Activated naive CD4-positive, alpha-beta T cell treated with Interleukin-2 at 50 U/mL for 16 hours (primary cell): Measurements from ENCODE around the gene TNFRSF18.
"Not testable (repeated sequence)": the region's sequence is repeated elsewhere in the genome, so short reads cannot be mapped to it uniquely, and the experiment has no call there.

Experiments
- DNase-seq: peaks from one replicate; pipeline ENCODE4 v3.0.0-alpha.2; 2020

TNFRSF18 gene

DNA sequence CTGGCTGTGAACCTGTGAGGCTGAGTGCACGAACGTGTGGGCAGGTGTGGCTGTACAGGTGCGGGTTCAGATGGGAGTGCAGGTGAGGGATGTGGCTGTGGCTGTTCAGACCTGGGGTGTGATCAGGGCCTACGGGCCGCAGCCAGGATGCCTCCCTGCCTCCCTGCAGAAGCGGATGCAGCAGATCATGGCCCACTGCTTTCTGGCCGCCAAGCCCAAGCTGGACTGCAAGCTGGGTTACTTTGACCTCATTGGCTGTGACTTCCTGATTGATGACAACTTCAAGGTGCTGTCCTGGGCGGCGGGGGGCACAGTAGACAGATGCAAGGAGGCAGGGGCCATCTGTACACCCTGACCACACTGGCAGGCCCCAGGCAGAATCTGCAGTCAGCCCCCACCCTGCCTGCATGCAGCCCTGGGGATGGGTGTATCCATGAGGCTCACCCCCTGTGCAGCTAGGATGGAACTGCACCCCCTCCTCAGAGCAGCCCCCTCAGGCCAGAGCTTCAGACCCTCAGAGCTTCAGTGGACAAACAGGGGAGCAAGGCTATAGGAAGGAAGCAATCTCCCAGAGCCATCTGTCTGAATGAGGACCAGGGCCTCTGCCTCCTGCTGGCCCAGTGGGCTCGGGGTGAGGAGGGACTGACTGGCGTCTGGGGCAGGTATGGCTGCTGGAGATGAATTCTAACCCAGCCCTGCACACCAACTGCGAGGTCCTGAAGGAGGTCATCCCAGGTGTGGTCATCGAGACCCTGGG lies 9.8 kb downstream of the TNFRSF18 start:
- no peak for DNase-seq

DNA sequence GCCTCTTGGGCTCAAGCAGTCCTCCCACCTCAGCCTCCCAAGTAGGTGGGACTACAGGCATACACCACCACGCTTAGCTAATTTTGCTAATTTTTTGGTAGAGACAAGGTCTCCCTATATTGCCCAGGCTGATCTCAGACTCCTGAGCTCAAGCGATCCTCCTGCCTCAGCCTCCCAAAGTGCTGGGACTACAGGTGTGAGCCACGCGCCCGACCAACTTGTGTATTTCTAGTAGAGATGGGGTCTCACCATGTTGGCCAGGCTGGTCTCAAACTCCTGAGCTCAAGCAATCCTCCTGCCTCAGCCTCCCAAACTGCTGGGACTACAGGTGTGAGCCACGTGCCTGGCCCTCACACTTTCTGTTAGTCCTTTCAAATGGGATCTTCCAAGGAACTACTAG lies 10.7 kb downstream of the TNFRSF18 start:
- not testable (repeated sequence) for DNase-seq

DNA sequence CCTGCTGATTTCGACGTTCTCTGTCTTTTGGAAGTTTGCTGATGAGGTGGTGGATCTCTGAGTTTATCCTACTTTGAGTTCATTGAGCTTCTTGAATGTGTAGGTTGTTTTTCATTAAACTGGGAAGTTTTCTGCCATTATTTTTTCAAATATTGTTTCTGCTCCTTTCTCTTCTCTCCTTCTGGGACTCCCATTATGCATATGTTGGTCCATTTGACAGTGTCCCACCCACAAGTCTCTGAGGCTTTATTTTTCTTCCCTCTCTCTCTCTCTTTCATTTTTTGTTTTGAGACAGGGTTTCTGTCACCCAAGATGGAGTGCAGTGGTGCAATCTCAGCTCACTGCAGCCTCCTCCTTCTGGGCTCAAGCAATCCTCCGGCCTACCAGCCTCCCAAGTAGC lies 11.7 kb downstream of the TNFRSF18 start:
- DNase-seq: no peak

DNA sequence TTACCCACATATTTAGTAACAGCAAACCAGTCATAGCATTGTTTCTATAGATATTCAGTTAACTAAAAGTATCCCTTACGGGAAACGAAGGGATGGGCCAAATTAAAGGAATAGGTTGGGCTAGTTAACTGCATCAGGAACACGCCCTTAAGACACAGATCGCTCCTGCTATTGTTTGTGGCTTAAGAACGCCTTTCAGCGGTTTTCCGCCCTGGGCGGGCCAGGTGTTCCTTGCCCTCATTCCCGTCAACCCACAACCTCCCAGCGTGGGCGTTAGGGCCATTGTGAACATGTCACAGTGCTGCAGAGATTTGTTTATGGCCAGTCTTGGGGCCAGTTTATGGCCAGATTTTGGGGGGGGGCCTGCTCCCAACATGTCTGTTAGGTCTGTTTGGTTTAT lies 14.7 kb downstream of the TNFRSF18 start:
- DNase-seq: no peak

DNA sequence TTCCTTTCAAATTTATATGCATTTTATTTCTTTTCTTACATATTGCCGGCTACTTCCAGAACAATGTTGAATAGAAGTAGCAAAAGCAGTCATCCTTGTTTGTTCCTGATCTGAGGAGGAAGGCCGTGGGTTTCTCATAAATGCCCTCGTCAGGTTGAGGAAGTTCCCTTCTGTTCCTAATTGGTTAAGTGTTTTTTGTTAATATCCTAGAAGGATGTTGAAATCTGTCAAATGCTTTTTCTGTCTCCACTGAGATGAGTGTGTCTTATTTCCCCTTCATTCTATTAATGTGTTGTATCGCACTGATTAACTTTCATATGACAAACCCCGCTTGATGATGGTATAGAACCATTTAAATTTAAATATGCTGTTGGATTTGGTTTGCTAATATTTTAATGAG lies 17.3 kb downstream of the TNFRSF18 start:
- DNase-seq: no peak

DNA sequence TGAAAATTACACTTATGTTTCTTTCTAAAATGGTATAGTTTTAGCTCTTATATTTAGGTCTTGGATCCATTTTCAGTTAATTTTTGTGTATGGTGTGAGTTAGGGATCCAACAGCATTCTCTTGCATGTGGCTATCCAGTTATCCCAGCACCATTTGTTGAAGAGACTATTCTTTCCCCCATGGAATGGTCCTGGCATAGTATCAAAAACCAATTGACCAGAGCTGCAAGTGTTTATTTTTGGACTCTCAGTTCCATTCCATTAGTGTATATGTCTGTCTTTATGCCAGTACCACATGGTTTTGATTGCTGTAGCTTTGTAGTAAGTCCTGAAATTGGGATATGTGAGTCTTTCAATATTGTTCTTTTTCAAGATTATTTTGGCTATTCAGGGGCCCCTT lies 18.5 kb downstream of the TNFRSF18 start:
- DNase-seq: no peak

DNA sequence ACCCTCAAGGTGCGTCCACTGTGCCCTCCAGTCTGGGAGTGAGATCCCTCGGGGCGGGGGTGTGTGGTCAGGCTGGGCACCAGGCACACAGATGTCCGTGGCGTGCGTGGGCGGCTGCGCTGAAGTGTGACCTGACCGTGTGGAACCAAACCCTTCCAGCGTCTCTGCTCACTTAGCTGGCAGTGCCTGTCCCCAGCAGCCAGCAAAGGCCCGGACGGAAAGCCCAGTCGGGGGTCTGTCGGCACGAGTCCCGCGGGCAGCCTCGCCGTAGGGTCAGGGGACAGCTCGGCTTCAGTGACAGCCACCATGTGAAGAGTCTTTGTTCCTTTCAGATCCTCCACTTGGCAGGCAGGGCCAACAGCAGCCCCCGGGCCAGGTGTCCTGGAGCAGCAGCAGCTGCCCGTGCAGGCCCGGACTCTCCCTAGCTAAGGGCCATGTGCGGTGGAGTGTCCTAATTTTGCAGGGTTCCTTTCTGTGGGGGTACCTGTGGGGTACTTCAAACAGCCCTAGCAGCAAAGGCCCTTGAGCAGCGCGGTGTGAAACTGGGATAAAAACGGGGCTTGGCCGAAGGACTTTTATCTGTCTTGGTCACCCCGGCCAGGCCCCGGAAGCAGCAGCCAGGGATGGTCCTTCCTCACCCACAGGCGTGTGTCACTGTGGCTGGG lies 21.2 kb downstream of the TNFRSF18 start:
- no peak for DNase-seq

DNA sequence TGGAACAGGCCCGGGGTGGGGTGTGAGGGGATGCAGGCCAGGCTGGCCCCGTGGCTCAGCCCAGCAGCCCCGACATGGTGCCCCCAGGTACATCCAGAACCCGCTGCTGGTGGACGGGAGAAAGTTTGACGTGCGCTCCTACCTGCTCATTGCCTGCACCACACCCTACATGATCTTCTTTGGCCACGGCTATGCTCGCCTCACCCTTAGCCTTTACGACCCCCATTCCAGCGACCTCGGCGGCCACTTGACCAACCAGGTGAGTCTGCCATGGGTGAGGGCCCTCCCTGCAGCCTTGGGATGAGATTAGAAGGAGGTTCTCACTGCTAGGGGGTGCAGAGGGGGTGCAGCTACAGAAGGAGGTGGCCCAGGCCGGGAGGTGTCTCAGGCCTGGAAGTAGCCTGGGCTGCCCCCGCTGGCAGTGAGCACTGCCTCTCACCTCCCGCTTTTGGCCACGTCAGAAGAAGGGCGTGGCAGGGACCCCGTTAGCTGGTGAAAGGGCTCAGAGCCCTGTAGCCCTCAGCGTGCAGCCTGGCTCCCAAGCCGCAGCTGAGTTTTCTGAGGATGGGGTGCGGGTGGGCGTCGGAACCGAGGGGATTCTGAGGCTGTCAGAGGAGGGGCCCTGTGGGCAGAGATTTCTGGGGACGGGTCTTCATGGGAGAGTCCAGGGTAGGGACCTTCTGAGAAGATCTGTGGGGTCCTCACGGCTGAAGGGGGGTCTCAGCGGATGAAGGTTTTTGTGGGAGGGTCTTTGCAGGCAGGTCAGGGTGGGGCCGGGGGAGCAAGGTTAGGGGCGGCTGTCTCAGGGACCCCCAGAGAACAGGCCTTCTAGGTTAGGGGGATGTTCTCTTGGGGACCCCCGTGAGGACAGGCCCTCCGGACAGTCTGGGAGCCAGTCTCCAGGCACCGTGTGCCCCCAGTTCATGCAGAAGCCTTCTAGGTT lies 22.3 kb downstream of the TNFRSF18 start:
- DNase-seq: no peak

DNA sequence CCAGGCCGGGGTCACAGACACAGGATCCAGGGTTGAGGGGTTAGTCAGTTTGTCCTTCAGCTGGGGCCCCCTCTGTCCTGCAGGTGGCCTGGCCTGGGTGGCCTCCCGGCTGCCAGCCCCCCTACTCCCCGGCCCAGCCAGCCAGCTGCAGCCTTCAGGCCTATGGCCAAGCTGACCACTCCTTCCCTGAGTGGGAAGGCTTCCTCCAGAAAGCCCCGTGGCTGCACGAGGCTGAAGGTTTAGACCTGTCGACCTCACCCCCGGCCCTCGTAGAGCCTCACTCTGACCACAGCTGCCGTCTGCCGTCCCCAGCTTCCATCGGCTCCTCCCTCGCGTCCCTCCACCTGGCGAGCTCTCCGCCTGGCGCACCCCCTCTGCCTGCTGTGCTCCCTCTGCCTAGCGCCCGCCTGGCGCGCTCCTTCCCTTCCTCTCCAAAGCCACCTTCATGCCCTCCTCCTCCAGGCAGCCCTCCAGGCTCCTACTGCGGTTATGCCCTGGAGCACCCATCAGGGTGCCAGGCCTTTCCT lies 23.1 kb downstream of the TNFRSF18 start:
- no peak for DNase-seq

DNA sequence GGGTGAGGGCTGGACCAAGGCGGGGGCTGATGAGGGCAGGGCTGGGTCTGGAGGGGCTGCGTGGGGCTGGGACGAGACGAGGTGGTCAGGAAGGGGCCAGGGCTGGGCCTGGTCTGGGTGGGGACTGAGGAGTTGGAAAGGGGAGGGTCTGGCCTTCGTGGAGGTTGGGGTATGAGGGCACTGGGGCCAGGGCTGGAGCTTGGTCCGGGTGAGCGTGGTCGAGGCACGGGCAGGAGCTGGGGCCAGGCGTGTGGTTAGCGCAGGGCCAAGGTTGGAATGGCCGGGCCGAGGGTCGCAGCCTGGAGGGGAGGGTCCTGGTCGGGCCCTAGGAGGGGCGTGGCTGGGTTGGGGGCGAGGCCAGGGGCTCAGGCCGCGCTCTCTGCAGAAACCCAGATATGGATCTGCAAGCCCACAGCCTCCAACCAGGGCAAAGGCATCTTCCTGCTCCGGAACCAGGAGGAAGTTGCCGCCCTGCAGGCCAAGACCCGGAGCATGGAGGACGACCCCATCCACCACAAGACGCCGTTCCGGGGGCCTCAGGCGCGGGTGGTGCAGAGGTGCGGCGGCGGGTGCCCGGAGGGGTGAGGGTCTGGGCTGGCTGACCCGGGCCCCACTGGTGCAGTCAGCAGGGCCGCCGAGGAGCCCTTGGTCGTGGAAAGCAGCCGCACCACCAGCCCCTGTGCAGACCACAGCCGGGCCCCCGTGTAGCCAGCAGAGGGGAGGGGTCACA lies 23.7 kb downstream of the TNFRSF18 start:
- DNase-seq: no peak

DNA sequence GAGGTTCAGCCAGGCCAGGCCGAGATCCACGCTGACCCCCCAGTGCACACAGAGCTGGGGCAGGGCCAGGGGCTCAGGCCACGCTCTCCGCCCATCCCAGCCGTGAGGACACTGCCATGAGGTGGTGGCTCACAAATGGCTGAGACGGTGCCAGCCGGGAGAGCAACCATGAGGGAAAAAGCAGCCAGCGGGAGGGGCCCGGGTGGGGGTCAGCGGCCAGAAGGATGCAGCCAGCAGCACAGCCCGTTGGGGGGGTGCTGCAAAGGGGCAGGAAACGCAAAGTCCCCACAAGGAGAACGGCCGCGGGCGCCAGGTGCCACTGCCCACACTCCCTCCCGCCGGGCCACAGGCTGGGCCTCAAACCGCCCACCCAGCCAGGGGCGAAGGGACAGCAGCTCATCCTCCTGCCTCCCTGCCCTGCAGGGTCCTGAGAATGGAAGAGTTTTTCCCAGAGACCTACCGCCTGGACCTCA lies 24.4 kb downstream of the TNFRSF18 start:
- DNase-seq: no peak

DNA sequence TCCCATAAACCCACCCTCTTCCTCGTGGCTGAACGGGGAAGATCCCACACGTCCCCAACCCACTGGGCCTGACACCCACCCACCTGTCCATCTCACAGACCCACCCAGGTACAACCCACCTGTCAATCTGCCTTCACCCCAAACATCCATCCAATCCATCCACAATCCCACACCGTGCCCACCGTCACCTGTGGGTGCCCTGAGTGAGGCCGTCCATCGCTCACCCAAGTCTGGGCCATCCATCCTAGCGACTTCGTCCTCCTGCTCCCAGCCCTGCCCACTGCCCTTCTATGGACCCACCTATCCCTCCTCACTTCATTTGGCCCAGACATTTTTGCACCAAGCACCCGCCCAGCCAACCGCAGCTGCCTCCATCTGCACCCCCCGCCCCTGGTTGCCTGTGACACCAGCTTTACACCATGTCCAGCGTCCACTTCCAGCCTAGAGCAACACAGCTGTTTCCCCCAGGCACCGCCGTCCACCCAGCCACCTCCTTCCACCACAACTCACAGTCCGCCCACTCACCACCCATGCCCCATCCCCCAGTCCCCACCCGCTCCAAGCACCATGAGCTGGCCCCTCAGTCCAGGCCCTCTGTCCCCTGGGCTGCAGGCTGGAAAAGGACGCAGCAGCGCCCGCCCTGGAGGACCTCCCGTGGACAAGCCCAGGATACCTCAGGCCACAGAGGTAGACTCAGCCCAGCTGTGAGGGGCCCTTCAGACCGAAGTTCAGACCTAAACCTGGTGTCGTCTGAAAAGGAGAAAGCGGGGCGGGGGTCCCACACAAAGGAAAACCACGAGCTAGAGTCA lies 25.1 kb downstream of the TNFRSF18 start:
- DNase-seq: no peak

DNA sequence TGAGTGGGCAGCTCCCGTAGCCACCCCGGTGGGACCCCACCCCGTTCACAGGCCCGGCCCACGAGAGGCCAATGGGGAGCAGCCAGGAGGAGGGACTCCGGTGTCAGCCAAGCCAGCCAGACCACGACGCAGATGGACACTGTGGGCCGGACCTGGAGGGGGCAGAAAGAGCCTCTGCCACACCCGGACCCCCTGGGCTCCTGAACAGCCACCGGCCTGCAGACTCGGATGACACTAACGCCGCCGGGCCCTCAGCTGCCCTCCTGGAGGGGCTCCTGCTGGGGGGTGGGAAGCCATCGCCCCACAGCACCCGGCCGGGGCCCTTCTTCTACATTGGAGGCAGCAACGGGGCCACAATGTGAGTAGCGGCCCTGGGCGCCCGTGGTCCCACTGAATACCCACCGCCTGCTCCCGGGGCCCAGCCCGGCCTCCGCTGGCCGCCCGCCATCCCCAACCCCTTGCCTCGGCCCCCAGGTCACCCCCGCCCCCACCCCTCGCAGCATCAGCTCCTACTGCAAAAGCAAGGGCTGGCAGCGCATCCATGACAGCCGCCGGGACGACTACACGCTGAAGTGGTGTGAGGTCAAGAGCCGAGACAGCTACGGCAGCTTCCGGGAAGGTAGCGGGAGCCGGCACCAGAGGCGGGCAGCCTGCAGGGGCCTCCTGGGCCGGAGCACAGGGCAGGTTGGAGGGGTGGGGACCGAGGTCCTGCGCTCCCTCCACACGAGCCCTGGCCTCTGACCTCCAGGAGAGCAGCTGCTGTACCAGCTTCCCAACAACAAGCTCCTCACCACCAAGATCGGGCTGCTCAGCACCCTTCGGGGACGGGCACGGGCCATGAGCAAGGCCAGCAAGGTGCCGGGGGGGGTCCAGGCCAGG lies 26.2 kb downstream of the TNFRSF18 start:
- no peak for DNase-seq

DNA sequence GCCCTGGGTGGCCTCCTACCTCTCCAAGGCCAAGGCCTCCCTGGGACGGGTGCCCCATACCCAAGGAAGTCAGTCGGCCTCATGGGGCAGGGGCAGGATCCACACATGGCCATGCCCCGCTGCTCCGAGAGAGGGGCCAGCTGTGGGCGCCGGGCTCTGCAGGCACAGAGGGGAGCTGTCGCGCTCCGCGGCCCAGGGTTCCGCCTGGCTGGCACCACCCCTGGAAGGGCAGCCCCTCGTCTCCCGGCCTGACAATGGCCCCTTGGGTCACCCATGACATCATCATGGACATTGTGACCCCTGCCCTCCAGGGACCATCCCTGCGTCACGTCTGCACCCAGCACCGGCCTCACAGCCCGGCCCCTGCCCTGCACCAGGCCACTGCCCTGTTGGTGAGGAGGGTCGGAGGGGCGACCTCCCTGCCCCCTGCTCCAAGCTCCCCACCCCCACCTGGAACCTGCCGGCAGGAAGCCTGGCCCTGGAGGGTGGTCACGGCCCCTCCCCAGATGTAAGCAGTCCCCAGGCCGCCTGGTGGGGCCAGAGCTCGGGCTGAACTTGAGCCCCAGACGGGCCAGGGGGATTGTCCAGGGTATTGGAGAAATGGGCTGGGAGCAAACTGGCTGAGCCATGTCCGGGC lies 26.9 kb downstream of the TNFRSF18 start:
- DNase-seq: no peak

DNA sequence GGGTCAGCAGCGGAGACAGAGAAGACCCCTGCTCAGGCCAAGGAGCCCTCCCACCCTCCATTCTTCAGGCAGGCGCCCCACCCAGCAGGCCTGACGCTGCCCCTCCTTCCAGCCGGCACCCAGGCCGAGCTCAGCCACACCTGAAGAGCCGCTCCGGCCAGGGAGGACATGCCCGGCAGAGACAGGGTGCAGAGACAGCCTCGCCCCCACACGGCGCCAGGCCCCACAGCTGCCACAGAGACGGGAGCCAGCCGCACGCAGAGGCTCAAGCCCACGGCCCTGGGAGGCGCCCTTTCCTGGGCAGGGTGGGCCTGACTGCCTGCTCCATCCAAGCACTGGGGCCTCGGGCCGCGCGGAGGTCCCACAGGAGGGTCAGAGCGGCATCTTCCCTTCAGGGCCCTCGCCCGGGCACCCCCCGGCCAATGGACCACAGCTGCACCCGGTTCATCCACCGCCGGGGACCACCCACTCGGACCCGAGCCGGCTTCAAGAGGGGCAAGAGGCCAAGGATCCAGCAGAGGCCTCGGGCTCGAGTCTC lies 27.5 kb downstream of the TNFRSF18 start:
- DNase-seq: no peak

DNA sequence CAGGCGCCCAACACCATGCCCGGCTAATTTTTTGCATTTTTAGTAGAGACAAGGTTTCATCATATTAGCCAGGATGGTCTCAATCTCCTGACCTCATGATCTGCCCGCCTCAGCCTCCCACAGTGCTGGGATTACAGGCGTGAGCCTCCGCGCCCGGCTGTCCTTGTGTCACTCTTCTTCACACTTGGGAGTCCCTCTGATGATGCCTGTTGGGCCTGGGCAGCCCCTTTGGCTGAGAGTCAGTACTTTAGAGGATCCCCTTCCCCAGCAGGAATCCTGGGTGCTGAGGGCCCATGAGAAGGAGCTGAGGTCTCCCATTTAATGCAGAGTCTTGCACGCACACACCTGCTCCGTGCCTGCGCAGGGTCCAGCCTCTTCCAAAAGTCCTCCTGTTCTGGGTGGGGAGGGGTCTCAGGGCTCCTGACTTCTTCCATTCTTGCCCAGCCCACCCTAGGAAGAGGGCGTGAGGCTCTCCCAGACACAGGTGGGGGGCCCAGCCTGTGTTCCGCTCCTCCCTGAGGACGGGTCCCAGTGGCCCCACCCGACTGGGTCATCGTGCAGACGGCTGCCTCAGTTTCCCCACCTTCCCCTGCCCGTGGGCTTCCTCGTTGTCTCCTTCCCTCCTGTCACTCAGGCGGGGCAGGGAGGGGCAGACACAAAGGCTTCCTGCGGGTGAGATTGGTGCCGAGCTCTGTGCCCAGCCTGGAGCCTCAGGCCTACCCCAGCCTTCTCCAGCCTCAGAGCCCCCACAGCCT lies 28.8 kb downstream of the TNFRSF18 start:
- DNase-seq: no peak

DNA sequence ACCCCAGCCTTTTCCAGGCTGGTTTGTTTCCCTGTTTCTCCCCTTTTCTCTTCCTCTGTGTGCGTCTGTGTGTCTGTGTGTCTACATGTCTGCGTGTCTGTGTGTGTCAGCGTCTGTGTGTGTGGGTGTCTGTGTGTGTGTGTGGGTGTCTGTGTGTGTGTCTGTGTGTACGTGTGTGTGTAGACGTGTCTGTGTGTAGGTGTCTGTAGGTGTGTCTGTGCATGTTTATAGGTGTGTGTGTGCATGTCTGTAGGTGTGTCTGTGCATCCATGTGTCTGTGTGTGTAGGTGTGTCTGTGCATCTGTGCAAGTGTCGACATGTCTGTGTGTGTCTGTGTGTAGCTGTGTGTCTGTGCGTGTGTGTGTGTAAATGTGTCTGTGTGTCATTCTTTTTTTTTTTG lies 29.5 kb downstream of the TNFRSF18 start:
- DNase-seq: no peak

DNA sequence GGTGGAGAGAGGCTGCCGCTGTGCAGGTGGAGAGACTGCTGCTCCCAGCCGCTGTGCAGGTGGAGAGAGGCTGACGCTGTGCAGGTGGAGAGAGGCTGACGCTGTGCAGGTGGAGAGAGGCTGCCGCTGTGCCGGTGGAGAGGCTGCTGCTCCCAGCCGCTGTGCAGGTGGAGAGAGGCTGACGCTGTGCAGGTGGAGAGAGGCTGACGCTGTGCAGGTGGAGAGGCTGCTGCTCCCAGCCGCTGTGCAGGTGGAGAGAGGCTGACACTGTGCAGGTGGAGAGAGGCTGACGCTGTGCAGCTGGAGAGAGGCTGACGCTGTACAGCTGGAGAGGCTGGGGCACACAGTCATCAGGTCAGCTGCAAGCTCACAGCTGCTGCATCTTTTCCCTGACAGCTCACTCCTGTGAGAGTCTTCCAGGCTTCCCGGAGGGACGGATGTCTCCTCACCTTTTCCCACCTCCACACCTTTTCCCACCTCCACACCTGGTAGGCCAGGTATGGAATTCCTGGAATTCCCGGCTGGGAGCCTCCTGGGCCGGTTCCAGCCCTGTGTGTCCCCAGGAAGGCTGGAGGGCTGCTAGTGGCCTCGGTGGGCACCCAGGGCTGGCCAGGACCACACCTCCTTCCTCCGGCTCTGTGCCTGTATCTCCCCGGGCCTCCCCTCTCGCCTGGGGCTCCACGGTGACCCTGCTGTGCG lies 30.2 kb downstream of the TNFRSF18 start:
- not testable (repeated sequence) for DNase-seq
